Hepatocyte (in vitro differentiated cells): Measurements from ENCODE around the gene DNM2. TPM values are rescaled to one million over a fixed set of nuclear protein-coding genes. Genes with fewer than 3 reads are reported as not detected.

ENCODE experiments used
- DNase-seq: peaks from one replicate; pipeline ENCODE4 v3.0.0-alpha.2; 2016; ENCODE audit warnings: low spot score
- H2AFZ ChIP-seq: fragments of 200-600 bp; sonication (generic); 2 replicates; pipeline ENCODE4 v1.6.0; 2016; ENCODE audit warnings: antibody characterized with exemption, mild to moderate bottlenecking
- H3K27ac ChIP-seq: fragments of 200-600 bp; sonication (generic); 2 replicates; pipeline ENCODE4 v1.5.1; 2016; ENCODE audit warnings: mild to moderate bottlenecking
- H3K27me3 ChIP-seq: fragments of 200-600 bp; sonication (generic); 2 replicates; pipeline ENCODE4 v1.6.1; 2016
- H3K36me3 ChIP-seq: fragments of 200-600 bp; sonication (generic); replicated peaks from 2 replicates; pipeline ENCODE4 v1.5.1; 2016; ENCODE audit warnings: low read depth; ENCODE audit not compliant: insufficient read depth
- H3K4me1 ChIP-seq: fragments of 200-600 bp; sonication (generic); 2 replicates; pipeline ENCODE4 v1.5.1; 2016; ENCODE audit warnings: mild to moderate bottlenecking, moderate library complexity; ENCODE audit not compliant: insufficient read depth
- H3K4me2 ChIP-seq: fragments of 200-600 bp; sonication (generic); 2 replicates; pipeline ENCODE4 v1.6.0; 2016
- H3K4me3 ChIP-seq: fragments of 200-600 bp; sonication (generic); 2 replicates; pipeline ENCODE4 v1.5.1; 2016; ENCODE audit warnings: mild to moderate bottlenecking
- H3K79me2 ChIP-seq: fragments of 200-600 bp; sonication (generic); 2 replicates; pipeline ENCODE4 v1.6.0; 2017; ENCODE audit warnings: mild to moderate bottlenecking
- H3K9me2 ChIP-seq: fragments of 200-600 bp; sonication (generic); replicated peaks from 2 replicates; pipeline ENCODE4 v1.6.0; 2017; ENCODE audit warnings: mild to moderate bottlenecking; ENCODE audit not compliant: insufficient read depth
- H3K9me3 ChIP-seq: fragments of 200-600 bp; sonication (generic); 2 replicates; pipeline ENCODE4 v1.5.1; 2016; ENCODE audit warnings: low read depth, mild to moderate bottlenecking
- H4K20me1 ChIP-seq: fragments of 200-600 bp; sonication (generic); 2 replicates; pipeline ENCODE4 v1.6.0; 2016; ENCODE audit warnings: mild to moderate bottlenecking; ENCODE audit not compliant: insufficient read depth, poor library complexity, severe bottlenecking
- EZH2 ChIP-seq: fragments of 200-600 bp; sonication (generic); IDR thresholded peaks from 2 replicates; pipeline ENCODE4 v1.6.1; 2016; ENCODE audit warnings: antibody characterized with exemption, mild to moderate bottlenecking, borderline replicate concordance
- EZH2phosphoT487 ChIP-seq: fragments of 200-600 bp; sonication (generic); IDR thresholded peaks from one replicate; pipeline ENCODE4 v1.6.1; 2018; ENCODE audit warnings: antibody characterized with exemption, mild to moderate bottlenecking, low read depth, moderate library complexity; ENCODE audit not compliant: unreplicated experiment, severe bottlenecking
- WGBS: methylation state at CpG from one replicate; pipeline ENCODE4 v1.1.6; 2016; ENCODE audit warnings: low lambda C conversion rate; ENCODE audit errors: missing lambda C conversion rate; 5-methylcytosine and 5-hydroxymethylcytosine counted together
- polyA plus RNA-seq: library from polyadenylated mRNA; unstranded; fragments of >200 nt; fragmentation: Nextera tagmentation; extraction: Ambion mirVana; gene quantifications from 2 replicates; pipeline ENCODE4 v1.2.1, GENCODE V29; 2016
- total RNA-seq: library from RNA; depleted of rRNA; stranded (reverse); fragments of >200 nt; gene quantifications from 2 replicates; pipeline ENCODE4 v1.2.3, GENCODE V29; 2014
- TF ChIP-seq, protein P1 (sequence below): fragments of 200-600 bp; sonication (generic); IDR thresholded peaks from 2 replicates; pipeline ENCODE4 v1.5.1; 2016; ENCODE audit warnings: antibody characterized with exemption, mild to moderate bottlenecking; ENCODE audit not compliant: poor library complexity

The DNM2 gene
- total and polyA plus RNA-seq, 2 experiments from 2014 or later: 93.9 to 130 TPM

DNA sequence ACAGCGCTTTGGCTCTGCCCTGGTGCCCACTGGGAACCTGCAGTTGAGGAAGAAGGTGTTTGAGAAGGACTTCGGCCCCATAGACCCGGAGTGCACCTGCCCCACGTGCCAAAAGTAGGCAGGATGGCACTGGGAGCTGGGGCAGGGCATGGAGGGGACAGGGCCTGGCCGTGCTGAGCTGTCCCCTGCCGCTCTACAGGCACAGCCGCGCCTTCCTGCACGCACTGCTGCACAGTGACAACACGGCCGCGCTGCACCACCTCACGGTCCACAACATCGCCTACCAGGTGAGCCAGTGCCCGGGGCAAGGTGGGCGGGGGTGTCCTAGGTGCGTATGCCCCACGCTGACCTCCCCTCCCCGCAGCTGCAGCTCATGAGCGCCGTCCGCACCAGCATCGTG, 5.1 kb upstream of the DNM2 start:
- 94% methylated on average over 23 of the region's 23 CpGs for WGBS

DNA sequence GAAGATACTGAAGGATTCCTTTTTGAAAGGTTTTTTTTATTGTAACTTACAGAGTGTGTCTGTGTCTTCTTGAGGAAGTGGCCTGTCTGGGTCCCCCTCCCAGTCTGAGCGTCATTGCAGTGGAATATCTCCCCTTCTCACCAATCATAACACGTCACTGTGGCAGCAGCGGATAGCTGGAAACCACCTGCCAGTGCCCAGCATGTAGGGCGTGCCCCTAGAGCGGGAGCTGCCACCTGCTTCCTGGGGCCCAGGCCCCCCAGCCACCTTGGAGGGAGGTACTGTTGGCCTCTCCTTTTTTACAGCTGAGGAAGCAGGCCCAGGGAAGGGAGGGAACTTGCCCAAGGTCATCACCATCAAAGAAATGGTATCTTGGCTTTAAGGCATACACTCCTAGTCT, 4.6 kb upstream of the DNM2 start:
- no peaks in the 10 kb centered on the region for H3K36me3 ChIP-seq

More for the DNA sequence above, 5.1 kb upstream of the DNM2 start:
- TF ChIP-seq, protein P1, sequence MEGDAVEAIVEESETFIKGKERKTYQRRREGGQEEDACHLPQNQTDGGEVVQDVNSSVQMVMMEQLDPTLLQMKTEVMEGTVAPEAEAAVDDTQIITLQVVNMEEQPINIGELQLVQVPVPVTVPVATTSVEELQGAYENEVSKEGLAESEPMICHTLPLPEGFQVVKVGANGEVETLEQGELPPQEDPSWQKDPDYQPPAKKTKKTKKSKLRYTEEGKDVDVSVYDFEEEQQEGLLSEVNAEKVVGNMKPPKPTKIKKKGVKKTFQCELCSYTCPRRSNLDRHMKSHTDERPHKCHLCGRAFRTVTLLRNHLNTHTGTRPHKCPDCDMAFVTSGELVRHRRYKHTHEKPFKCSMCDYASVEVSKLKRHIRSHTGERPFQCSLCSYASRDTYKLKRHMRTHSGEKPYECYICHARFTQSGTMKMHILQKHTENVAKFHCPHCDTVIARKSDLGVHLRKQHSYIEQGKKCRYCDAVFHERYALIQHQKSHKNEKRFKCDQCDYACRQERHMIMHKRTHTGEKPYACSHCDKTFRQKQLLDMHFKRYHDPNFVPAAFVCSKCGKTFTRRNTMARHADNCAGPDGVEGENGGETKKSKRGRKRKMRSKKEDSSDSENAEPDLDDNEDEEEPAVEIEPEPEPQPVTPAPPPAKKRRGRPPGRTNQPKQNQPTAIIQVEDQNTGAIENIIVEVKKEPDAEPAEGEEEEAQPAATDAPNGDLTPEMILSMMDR: no peak
- TF ChIP-seq EZH2 (no peak), EZH2phosphoT487 (no peak)
- Histone ChIP-seq H3K9me2 (no peaks in the 10 kb centered on the region), H2AFZ (no peak overlapping the region), H3K36me3 (no peaks in the 10 kb centered on the region), H3K27ac (no peak overlapping the region), H3K27me3 (no peaks in the 10 kb centered on the region), H3K79me2 (no peaks in the 10 kb centered on the region), H3K4me3 (no peak overlapping the region), H3K4me1 (no peaks in the 10 kb centered on the region), H4K20me1 (no peaks in the 10 kb centered on the region), H3K9me3 (no peaks in the 10 kb centered on the region), H3K4me2 (no peak overlapping the region)
- no peak for DNase-seq

DNA sequence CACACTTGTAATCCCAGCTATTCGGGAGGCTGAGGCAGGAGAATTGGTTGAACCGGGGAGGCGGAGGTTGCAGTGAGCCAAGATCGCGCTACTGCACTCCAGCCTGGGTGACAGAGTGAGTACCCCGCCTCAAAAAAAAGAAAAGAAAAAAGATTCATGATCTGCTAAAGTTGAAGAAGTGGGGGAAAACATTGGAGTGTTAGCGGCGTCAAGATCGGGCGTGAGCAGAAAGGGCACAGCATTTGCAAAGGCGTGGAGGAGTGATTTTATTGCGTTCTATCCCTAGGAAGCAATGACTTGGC, 874 bp upstream of the DNM2 start:
- no peaks in the 10 kb centered on the region for H3K27me3 ChIP-seq
- peak overlapping the region; percentile 14 for H2AFZ ChIP-seq
- no peaks in the 10 kb centered on the region for H3K36me3 ChIP-seq
- WGBS: 41% methylated on average over 12 of the region's 12 CpGs
- H3K27ac ChIP-seq: no peak overlapping the region
- no peak for DNase-seq
- peak overlapping the region; percentile 50 for H3K4me2 ChIP-seq
- H3K9me3 ChIP-seq: no peaks in the 10 kb centered on the region
- TF ChIP-seq, protein P1: no peak
- TF ChIP-seq EZH2: no peak
- peaks cover 14% of the 10 kb centered on the region for H3K4me1 ChIP-seq
- peaks cover 38% of the 10 kb centered on the region for H3K79me2 ChIP-seq
- no peak overlapping the region for H3K4me3 ChIP-seq
- no peaks in the 10 kb centered on the region for H3K9me2 ChIP-seq
- peaks cover 37% of the 10 kb centered on the region for H4K20me1 ChIP-seq

More for the DNA sequence above, 4.6 kb upstream of the DNM2 start:
- Histone ChIP-seq H3K27ac (no peak overlapping the region), H3K79me2 (peaks cover 1% of the 10 kb centered on the region), H3K4me1 (no peaks in the 10 kb centered on the region), H3K9me2 (no peaks in the 10 kb centered on the region), H4K20me1 (peaks cover under 1% of the 10 kb centered on the region), H3K4me3 (no peak overlapping the region), H3K27me3 (no peaks in the 10 kb centered on the region), H2AFZ (no peak overlapping the region), H3K9me3 (no peaks in the 10 kb centered on the region), H3K4me2 (no peak overlapping the region)
- TF ChIP-seq EZH2: no peak
- TF ChIP-seq, protein P1: no peak
- WGBS: 94% methylated on average over 5 of the region's 5 CpGs
- DNase-seq: no peak
